Left lung (tissue), 10 donors: ENCODE data around the gene UFD1. TPM values are rescaled to one million over a fixed set of nuclear protein-coding genes. Genes with fewer than 3 reads are reported as not detected.

Experiments
- ATAC-seq: fragments of 200-7000 bp; cut with Tn5 transposase; one replicate; pipeline ENCODE4 v1.9.1; 2020; ENCODE audit warnings: moderate library complexity
- DNase-seq, 4 donors: peaks; one replicate each; pipeline ENCODE4 v3.0.0-alpha.2; 2013 to 2020
- H3K27ac ChIP-seq, 2 donors: fragments of 200-600 bp; sonication (generic) in 1 of 2; one replicate each; pipeline versions ENCODE4 v1.5.0 to v1.8.0; 2020 to 2021
- H3K27me3 ChIP-seq, 2 donors: fragments of 200-600 bp; sonication (generic) in 1 of 2; one replicate each; pipeline versions ENCODE4 v1.5.0 to v1.8.0; 2020 to 2021
- H3K36me3 ChIP-seq, 2 donors: fragments of 200-600 bp; sonication (generic) in 1 of 2; one replicate each; pipeline versions ENCODE4 v1.5.0 to v1.8.0; 2020 to 2021
- H3K4me1 ChIP-seq, 2 donors: fragments of 200-600 bp; one replicate each; pipeline ENCODE4 v1.8.0; 2021
- H3K4me3 ChIP-seq, 2 donors: fragments of 200-600 bp; sonication (generic) in 1 of 2; one replicate each; pipeline versions ENCODE4 v1.5.0 to v1.8.0; 2020 to 2021; ENCODE audit warnings: mild to moderate bottlenecking in 1 of 2
- H3K9me3 ChIP-seq, 2 donors: fragments of 200-600 bp; sonication (generic) in 1 of 2; one replicate each; pipeline versions ENCODE4 v1.5.0 to v1.8.0; 2020 to 2021
- CTCF ChIP-seq, 2 donors: fragments of 200-600 bp; sonication (generic) in 1 of 2; IDR thresholded peaks; one replicate each; pipeline versions ENCODE4 v1.5.0 to v1.8.0; 2021; ENCODE audit warnings: antibody characterized with exemption in 2 of 2
- intact Hi-C, 2 donors: fragments of 100-400 bp; cut with DNase I; formaldehyde crosslinking; loops; one replicate each; pipeline versions ENCODE4 v1.11.2 to v1.14.2; 2022
- polyA plus RNA-seq, 6 donors: library from polyadenylated mRNA; unstranded; fragments of 120-200 nt; gene quantifications; one replicate each; pipeline ENCODE4 v1.2.1, GENCODE V29; 2013; ENCODE audit not compliant: insufficient read length in 6 of 6
- total RNA-seq, 2 donors: library from RNA; stranded (reverse); fragmentation: NEBNext Ultra II Directional; extraction: Animal tissue kit (Norgen Biotek cat#: 25700); gene quantifications; one replicate each; pipeline ENCODE4 v1.2.1, GENCODE V29; 2021
- donor health status: DM: no; HTN: yes; CAD: no.
- donor health status: DM: no; HTN: no; CAD: no.

The UFD1 gene
- total and polyA plus RNA-seq, 8 donors, result 41.7 to 72.9 (median 62.6) TPM

- intact Hi-C loops, result no loop called here
- DNase-seq (no peak), ATAC-seq (no peak)
- Histone ChIP-seq H3K9me3 (no peaks in the 10 kb centered on the region), H3K27ac (no peak overlapping the region), H3K4me1 (no peaks in the 10 kb centered on the region), H3K4me3 (no peak overlapping the region), H3K36me3 (no peaks in the 10 kb centered on the region), H3K27me3 (no peaks in the 10 kb centered on the region)
- TF ChIP-seq CTCF (IDR thresholded peaks at IDR 0.05), result no peak
These were observed 27.2 kb upstream of the UFD1 start for GRCh38 chr22:19506212-19506611.

- H3K9me3 ChIP-seq, result no peaks in the 10 kb centered on the region
- ATAC-seq (no peak), DNase-seq (no peak)
- no peak for TF ChIP-seq CTCF (IDR thresholded peaks at IDR 0.05)
- H3K36me3 ChIP-seq, result no peaks in the 10 kb centered on the region
- intact Hi-C loops, result no loop called here
- no peaks in the 10 kb centered on the region for H3K4me1 ChIP-seq
- H3K27ac ChIP-seq, result no peak overlapping the region
- H3K4me3 ChIP-seq, result no peak overlapping the region
- H3K27me3 ChIP-seq, result no peaks in the 10 kb centered on the region
These were observed 26.7 kb upstream of the UFD1 start for GRCh38 chr22:19505735-19506126.

GRCh38 chr22:19504900-19505734 lies 26.1 kb upstream of the UFD1 start:
- Histone ChIP-seq H3K9me3 (no peaks in the 10 kb centered on the region), H3K4me3 (no peak overlapping the region), H3K27me3 (no peaks in the 10 kb centered on the region), H3K27ac (no peak overlapping the region), H3K4me1 (no peaks in the 10 kb centered on the region), H3K36me3 (no peaks in the 10 kb centered on the region)
- intact Hi-C loops, result no loop called here
- TF ChIP-seq CTCF (IDR thresholded peaks at IDR 0.05), result no peak
- no peak for DNase-seq
- ATAC-seq, result no peak

- no peaks in the 10 kb centered on the region for H3K9me3 ChIP-seq
- H3K27ac ChIP-seq, result no peak overlapping the region
- no peak for TF ChIP-seq CTCF (IDR thresholded peaks at IDR 0.05)
- intact Hi-C loops, result no loop called here
- no peaks in the 10 kb centered on the region for H3K36me3 ChIP-seq
- no peaks in the 10 kb centered on the region for H3K27me3 ChIP-seq
- no peaks in the 10 kb centered on the region for H3K4me1 ChIP-seq
- H3K4me3 ChIP-seq, result no peak overlapping the region
- DNase-seq, result no peak
- no peak for ATAC-seq
These were observed 24.9 kb upstream of the UFD1 start for GRCh38 chr22:19503869-19504268.

- no peaks in the 10 kb centered on the region for H3K36me3 ChIP-seq
- H3K4me1 ChIP-seq, result no peaks in the 10 kb centered on the region
- DNase-seq (no peak), ATAC-seq (no peak)
- H3K27me3 ChIP-seq, result no peaks in the 10 kb centered on the region
- no peak for TF ChIP-seq CTCF (IDR thresholded peaks at IDR 0.05)
- intact Hi-C loops, result no loop called here
- H3K27ac ChIP-seq, result no peak overlapping the region
- H3K9me3 ChIP-seq, result no peaks in the 10 kb centered on the region
- no peak overlapping the region for H3K4me3 ChIP-seq
These were observed 24.4 kb upstream of the UFD1 start for GRCh38 chr22:19503367-19503766.
